Activated T-cell treated with anti-CD3 and anti-CD28 coated beads for 48 hours (primary cell): ENCODE measurements around the gene RAB36.
A peak's percentile ranks its signal among the peaks of the same experiment; 100 is the strongest.

Source experiments
- DNase-seq: peaks from one replicate; pipeline ENCODE4 v3.0.0-alpha.2; 2020; ENCODE audit warnings: low read depth

Gene RAB36

GRCh38 chr22:23108249-23109078, 36.8 kb upstream of the RAB36 start:
- DNase-seq: no peak

GRCh38 chr22:23109079-23109347, 36.3 kb upstream of the RAB36 start:
- DNase-seq: no peak

- DNase-seq: no peak
Measured at GRCh38 chr22:23109441-23109978, 35.8 kb upstream of the RAB36 start.

- no peak for DNase-seq
Measured at GRCh38 chr22:23110190-23110921, 34.9 kb upstream of the RAB36 start.

- DNase-seq: no peak
Measured at GRCh38 chr22:23110922-23111527, 34.3 kb upstream of the RAB36 start.

- DNase-seq: no peak
Measured at GRCh38 chr22:23112472-23113012, 32.7 kb upstream of the RAB36 start.

- no peak for DNase-seq
Measured at GRCh38 chr22:23113067-23113846, 32.0 kb upstream of the RAB36 start.

GRCh38 chr22:23113847-23114720, 31.2 kb upstream of the RAB36 start:
- no peak for DNase-seq

- no peak for DNase-seq
Measured at GRCh38 chr22:23114721-23115020, 30.6 kb upstream of the RAB36 start.

- DNase-seq: no peak
Measured at GRCh38 chr22:23115369-23115768, 29.9 kb upstream of the RAB36 start.

GRCh38 chr22:23115825-23116494, 29.3 kb upstream of the RAB36 start:
- no peak for DNase-seq

- DNase-seq: no peak
Measured at GRCh38 chr22:23116506-23117263, 28.6 kb upstream of the RAB36 start.

- no peak for DNase-seq
Measured at GRCh38 chr22:23117275-23117674, 28.0 kb upstream of the RAB36 start.

GRCh38 chr22:23117891-23118646, 27.2 kb upstream of the RAB36 start:
- DNase-seq: no peak

- no peak for DNase-seq
Measured at GRCh38 chr22:23118647-23119493, 26.4 kb upstream of the RAB36 start.

GRCh38 chr22:23119494-23120414, 25.5 kb upstream of the RAB36 start:
- DNase-seq: peak; percentile 37

- no peak for DNase-seq
Measured at GRCh38 chr22:23120415-23120899, 24.8 kb upstream of the RAB36 start.
